Activated CD8-positive, alpha-beta memory T cell treated with anti-CD3 and anti-CD28 coated beads, Interleukin-2, amount 50 U/mL, for 1 hour (primary cell): ENCODE measurements around the gene LELP1.
"Not testable (repeated sequence)": the region's sequence is repeated elsewhere in the genome, so short reads cannot be mapped to it uniquely, and the experiment has no call there.

Source experiments
- DNase-seq: peaks from one replicate; pipeline ENCODE4 v3.0.0-alpha.2; 2020; ENCODE audit errors: extremely low read depth

The LELP1 gene

GRCh38 chr1:153229076-153229829, 26.0 kb downstream of the LELP1 start:
- DNase-seq = not testable (repeated sequence)

- no peak for DNase-seq
Observed at GRCh38 chr1:153231363-153231762, 28.1 kb downstream of the LELP1 start.

- no peak for DNase-seq
Observed at GRCh38 chr1:153231785-153232184, 28.6 kb downstream of the LELP1 start.

GRCh38 chr1:153232553-153232952, 29.3 kb downstream of the LELP1 start:
- no peak for DNase-seq

GRCh38 chr1:153233448-153233847, 30.2 kb downstream of the LELP1 start:
- DNase-seq = no peak

- no peak for DNase-seq
Observed at GRCh38 chr1:153238527-153238926, 35.3 kb downstream of the LELP1 start.

- no peak for DNase-seq
Observed at GRCh38 chr1:153242160-153242559, 38.9 kb downstream of the LELP1 start.

- DNase-seq = no peak
Observed at GRCh38 chr1:153245466-153245865, 42.2 kb downstream of the LELP1 start.

GRCh38 chr1:153246018-153246417, 42.8 kb downstream of the LELP1 start:
- no peak for DNase-seq

- DNase-seq = no peak
Observed at GRCh38 chr1:153246825-153247224, 43.6 kb downstream of the LELP1 start.

GRCh38 chr1:153248176-153248879, 45.1 kb downstream of the LELP1 start:
- DNase-seq = no peak

- DNase-seq = no peak
Observed at GRCh38 chr1:153250166-153250565, 46.9 kb downstream of the LELP1 start.

GRCh38 chr1:153251087-153251486, 47.9 kb downstream of the LELP1 start:
- DNase-seq = no peak

- no peak for DNase-seq
Observed at GRCh38 chr1:153251562-153251961, 48.3 kb downstream of the LELP1 start.

- no peak for DNase-seq
Observed at GRCh38 chr1:153251988-153252387, 48.8 kb downstream of the LELP1 start.

GRCh38 chr1:153253076-153253475, 49.8 kb downstream of the LELP1 start:
- DNase-seq = no peak

GRCh38 chr1:153253693-153254092, 50.5 kb downstream of the LELP1 start:
- no peak for DNase-seq
